Measurements from ENCODE around the gene PRAC1. TPM values are rescaled to one million over a fixed set of nuclear protein-coding genes. Genes with fewer than 3 reads are reported as not detected.

The PRAC1 gene
- total RNA-seq, 1 donor from 2014 or later: not detected

GRCh38 chr17:48753794-48754499 is 31.6 kb upstream of the PRAC1 start:
- no peak for DNase-seq (ENCODE audit: low read depth)
- no peak for TF ChIP-seq CTCF (IDR thresholded peaks at IDR 0.05; ENCODE audit: insufficient read depth, low read length, poor library complexity, severe bottlenecking)

GRCh38 chr17:48752399-48753288 is 30.3 kb upstream of the PRAC1 start:
- Histone ChIP-seq H3K4me3 (ENCODE audit: low read depth, low read length) (no peak overlapping the region), H3K36me3 (ENCODE audit: control insufficient read depth, insufficient read depth, low read length) (no peaks in the 10 kb centered on the region), H3K27me3 (ENCODE audit: control insufficient read depth, insufficient read depth, low read length) (peaks cover 74% of the 10 kb centered on the region)
- TF ChIP-seq CTCF (IDR thresholded peaks at IDR 0.05; ENCODE audit: insufficient read depth, low read length, poor library complexity, severe bottlenecking): no peak
- DNase-seq (ENCODE audit: low read depth): no peak

More at GRCh38 chr17:48753794-48754499, 31.6 kb upstream of the PRAC1 start:
- Histone ChIP-seq H3K36me3 (ENCODE audit: control insufficient read depth, insufficient read depth, low read length) (no peaks in the 10 kb centered on the region), H3K4me3 (ENCODE audit: low read depth, low read length) (no peak overlapping the region), H3K27me3 (ENCODE audit: control insufficient read depth, insufficient read depth, low read length) (peaks cover 67% of the 10 kb centered on the region)

- Histone ChIP-seq H3K27me3 (ENCODE audit: control insufficient read depth, insufficient read depth, low read length) (peaks cover 81% of the 10 kb centered on the region), H3K4me3 (ENCODE audit: low read depth, low read length) (no peak overlapping the region), H3K36me3 (ENCODE audit: control insufficient read depth, insufficient read depth, low read length) (no peaks in the 10 kb centered on the region)
- DNase-seq (ENCODE audit: low read depth): no peak
- TF ChIP-seq CTCF (IDR thresholded peaks at IDR 0.05; ENCODE audit: insufficient read depth, low read length, poor library complexity, severe bottlenecking): no peak
Measured at GRCh38 chr17:48751733-48752398, 29.5 kb upstream of the PRAC1 start.

GRCh38 chr17:48751172-48751571 is 28.9 kb upstream of the PRAC1 start:
- no peak for TF ChIP-seq CTCF (IDR thresholded peaks at IDR 0.05; ENCODE audit: insufficient read depth, low read length, poor library complexity, severe bottlenecking)
- no peaks in the 10 kb centered on the region for H3K36me3 ChIP-seq (ENCODE audit: control insufficient read depth, insufficient read depth, low read length)
- no peak for DNase-seq (ENCODE audit: low read depth)
- H3K4me3 ChIP-seq (ENCODE audit: low read depth, low read length): no peak overlapping the region
- H3K27me3 ChIP-seq (ENCODE audit: control insufficient read depth, insufficient read depth, low read length): peaks cover 86% of the 10 kb centered on the region

GRCh38 chr17:48749621-48750553 is 27.6 kb upstream of the PRAC1 start:
- no peak for DNase-seq (ENCODE audit: low read depth)
- no peak for TF ChIP-seq CTCF (IDR thresholded peaks at IDR 0.05; ENCODE audit: insufficient read depth, low read length, poor library complexity, severe bottlenecking)
- Histone ChIP-seq H3K27me3 (ENCODE audit: control insufficient read depth, insufficient read depth, low read length) (peaks cover 93% of the 10 kb centered on the region), H3K4me3 (ENCODE audit: low read depth, low read length) (no peak overlapping the region), H3K36me3 (ENCODE audit: control insufficient read depth, insufficient read depth, low read length) (no peaks in the 10 kb centered on the region)
